Right ventricle myocardium superior (tissue), 1 donor: ENCODE data around the gene IL11. TPM values are rescaled to one million over a fixed set of nuclear protein-coding genes. Genes with fewer than 3 reads are reported as not detected.
"Not testable (repeated sequence)": the region's sequence is repeated elsewhere in the genome, so short reads cannot be mapped to it uniquely, and the experiment has no call there.

ENCODE experiments used
- ATAC-seq: fragments of 200-7000 bp; cut with Tn5 transposase; one replicate; pipeline ENCODE4 v1.9.1; 2020; ENCODE audit warnings: mild to moderate bottlenecking; ENCODE audit not compliant: poor library complexity
- DNase-seq: peaks from one replicate; pipeline ENCODE4 v3.0.0-alpha.2; 2020
- intact Hi-C: fragments of 100-400 bp; cut with DNase I; formaldehyde crosslinking; loops from one replicate; pipeline ENCODE4 v1.11.2; 2022
- total RNA-seq: library from RNA; stranded (reverse); fragmentation: NEBNext Ultra II Directional; extraction: Animal tissue kit (Norgen Biotek cat#: 25700); gene quantifications from one replicate; pipeline ENCODE4 v1.2.1, GENCODE V29; 2021
- donor health status: DM: no; HTN: yes; CAD: no; lungs with severe emphysema.

Gene IL11
- total RNA-seq, 1 donor from 2014 or later, result not detected

GRCh38 chr19:55341595-55342531 lies 28.4 kb downstream of the IL11 start:
- DNase-seq (no peak), ATAC-seq (no peak)
- intact Hi-C loops, result no loop called here

GRCh38 chr19:55341171-55341588 lies 29.1 kb downstream of the IL11 start:
- ATAC-seq (no peak), DNase-seq (peak; percentile 81)
- intact Hi-C loops, result no loop called here

GRCh38 chr19:55340784-55341147 lies 29.5 kb downstream of the IL11 start:
- DNase-seq (no peak), ATAC-seq (no peak)
- intact Hi-C loops, result no loop called here

DNA sequence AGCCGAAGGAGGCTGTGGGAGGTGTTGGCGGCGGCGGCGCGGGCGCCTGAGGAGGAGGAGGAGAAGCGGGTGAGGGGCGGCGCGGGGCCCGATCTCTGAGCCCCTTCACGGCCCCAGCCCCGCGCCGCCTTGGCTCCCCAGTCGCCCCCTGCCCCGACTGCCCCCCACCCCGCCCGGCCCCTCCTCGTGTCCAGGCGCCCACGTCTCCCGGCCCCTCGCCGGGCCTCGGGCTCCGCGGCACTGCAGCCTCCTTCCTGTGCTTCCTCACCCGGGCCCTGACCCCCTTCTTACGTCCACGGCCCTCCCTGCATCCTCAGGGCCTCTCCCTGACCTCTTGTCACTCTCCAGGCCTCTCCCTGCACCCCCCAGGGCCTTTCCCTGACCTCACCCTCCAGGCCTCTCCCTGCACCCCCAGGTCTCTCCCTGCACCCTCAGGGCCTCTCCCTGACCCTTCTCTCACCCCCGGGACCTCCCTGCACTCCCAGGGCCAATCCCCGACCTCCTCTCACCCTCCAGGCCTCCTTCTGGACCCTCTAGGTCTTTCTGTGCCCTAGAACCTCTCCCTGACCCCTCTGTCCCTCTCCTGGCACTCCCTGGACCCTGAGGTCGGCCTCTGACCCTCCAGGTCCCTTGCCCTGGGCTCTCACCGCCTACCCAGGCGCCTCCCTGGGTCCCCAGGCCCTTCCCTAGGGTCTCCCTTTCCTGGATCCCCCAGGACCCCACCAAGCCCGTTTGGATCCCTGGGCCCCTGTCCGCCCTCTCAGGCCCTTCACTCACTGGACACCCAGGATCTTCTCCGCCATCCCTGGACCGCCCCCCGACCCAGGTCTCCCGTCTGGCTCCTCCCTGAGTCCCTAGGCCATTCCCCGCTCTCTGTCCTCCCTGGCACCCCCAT lies 30.1 kb downstream of the IL11 start:
- no peak for DNase-seq
- ATAC-seq, result no peak
- intact Hi-C loops, result loop anchor here (2.0 kb wide), 1 partner anchor 45 kb away; the partner anchor contains the start of genes RPL28 and TMEM238

- DNase-seq (peak; percentile 100), ATAC-seq (peak; percentile 93)
- intact Hi-C loops, result loop anchor here (2.0 kb wide), 1 partner anchor 46 kb away; the partner anchor contains the start of genes RPL28 and TMEM238
Measured at GRCh38 chr19:55339105-55339888, 31.0 kb downstream of the IL11 start, which contains the start of gene KMT5C. Gene KMT5C (plus strand): TSS chr19:55339876. CDS start chr19:55341937, 2,061 bp downstream.

GRCh38 chr19:55336101-55336500 lies 34.2 kb downstream of the IL11 start:
- no peak for ATAC-seq
- intact Hi-C loops, result no loop called here
- no peak for DNase-seq

DNA sequence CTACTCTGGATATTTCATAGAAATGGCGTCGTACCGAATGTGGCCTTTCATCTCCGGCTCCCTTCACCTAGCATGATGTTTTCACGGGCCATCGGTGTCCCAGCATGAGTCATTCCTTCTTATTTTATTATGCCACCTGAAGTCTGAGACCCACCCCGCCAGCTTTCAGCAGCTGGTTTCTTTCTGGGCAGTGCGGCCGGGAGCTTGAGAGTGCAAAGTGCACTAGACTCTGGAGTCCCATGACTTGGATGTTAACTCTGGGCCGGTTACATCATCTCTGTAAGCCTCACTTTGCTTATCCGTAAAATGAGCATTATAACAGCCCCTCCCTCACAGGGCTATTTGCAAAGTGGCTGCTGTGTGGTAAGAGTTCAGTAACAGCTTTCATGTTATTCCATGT lies 36.4 kb downstream of the IL11 start:
- no peak for DNase-seq
- intact Hi-C loops, result no loop called here
- no peak for ATAC-seq

- intact Hi-C loops, ATAC-seq, DNase-seq: not testable (repeated sequence)
Measured at GRCh38 chr19:55329791-55330190, 40.5 kb downstream of the IL11 start.

- ATAC-seq, DNase-seq, intact Hi-C loops: not testable (repeated sequence)
Measured at GRCh38 chr19:55328774-55329318, 41.4 kb downstream of the IL11 start.

DNA sequence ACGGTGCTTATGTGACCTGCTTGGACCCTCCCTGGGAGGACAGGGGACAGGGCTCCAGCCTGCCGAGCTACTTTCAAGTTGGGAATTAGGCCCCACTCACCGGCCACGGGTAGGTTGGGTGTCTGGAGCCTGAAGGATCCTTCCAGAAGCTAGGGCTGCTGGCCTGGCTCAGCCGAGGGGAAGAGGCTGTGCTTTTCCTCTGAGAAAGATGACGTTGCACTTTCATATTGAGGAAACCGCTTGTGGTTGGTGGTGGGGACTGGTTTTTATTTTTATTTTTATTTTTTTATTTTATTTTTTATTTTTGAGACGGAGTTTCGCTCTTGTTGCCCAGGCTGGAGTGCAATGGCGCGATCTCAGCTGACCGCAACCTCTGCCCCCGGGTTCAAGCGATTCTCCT lies 45.1 kb downstream of the IL11 start, which contains the start of gene TMEM150B:
TMEM150B (minus strand) TSS at position 170 of the 400 bp plus-strand sequence. CDS start 4,305 bp downstream, outside the sequence.
- no peak for DNase-seq
- ATAC-seq, result no peak
- intact Hi-C loops, result no loop called here

DNA sequence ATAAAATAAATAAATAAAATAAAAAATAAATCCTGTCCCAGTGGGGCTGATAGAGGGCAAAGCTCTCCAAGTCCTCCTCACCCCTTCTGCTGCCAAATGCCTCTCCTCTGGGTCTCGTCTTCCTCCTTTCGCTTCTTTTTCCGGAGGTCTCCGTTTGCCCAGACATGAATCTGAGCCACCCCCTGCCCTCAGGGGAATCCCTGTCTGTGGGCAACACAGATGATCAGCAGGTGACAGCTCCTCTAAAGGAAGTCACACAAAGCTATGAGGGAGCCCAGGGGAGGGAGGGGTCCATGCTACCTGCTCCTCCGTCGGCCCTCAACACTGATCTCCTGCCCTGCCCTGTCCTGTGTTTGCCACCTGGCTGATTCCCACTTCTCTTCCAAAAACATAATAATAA lies 45.6 kb downstream of the IL11 start:
- DNase-seq (no peak), ATAC-seq (no peak)
- intact Hi-C loops, result no loop called here

GRCh38 chr19:55322204-55322885 lies 47.9 kb downstream of the IL11 start:
- ATAC-seq (no peak), DNase-seq (no peak)
- intact Hi-C loops, result no loop called here

DNA sequence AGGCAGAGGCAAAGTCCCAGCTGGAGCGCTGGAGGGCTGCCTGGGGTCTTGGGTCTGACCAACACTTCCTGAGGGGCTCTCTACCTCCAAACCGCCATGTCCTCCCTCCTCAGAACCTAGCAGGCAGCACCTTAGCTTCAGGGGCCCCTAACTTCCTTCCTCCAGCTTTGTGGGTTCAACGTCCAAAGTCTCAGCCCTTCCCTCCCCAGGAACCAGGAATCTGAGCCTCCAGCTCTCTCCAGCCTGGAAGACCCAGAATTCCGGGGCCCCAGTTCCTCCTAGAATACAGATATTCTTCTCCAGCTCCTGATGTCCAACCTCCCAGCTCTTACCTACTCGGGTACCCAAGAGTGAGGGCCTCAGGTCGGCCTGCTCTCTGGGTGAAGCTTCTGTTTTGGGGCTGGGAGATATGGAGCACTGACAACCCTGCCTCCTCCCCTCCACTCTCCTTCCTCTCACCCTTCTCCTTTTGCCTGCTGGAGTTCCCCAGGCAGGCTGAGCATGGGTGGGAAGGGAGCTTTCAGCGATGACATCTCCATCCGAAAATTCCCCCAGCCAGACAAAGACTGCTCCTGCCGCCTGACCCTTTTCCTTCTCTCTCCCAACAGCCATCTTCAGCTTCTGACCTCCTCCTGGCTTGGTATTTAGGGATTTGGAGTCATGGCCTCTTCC lies 48.7 kb downstream of the IL11 start:
- intact Hi-C loops, result no loop called here
- ATAC-seq, result no peak
- no peak for DNase-seq

GRCh38 chr19:55320844-55321419 lies 49.3 kb downstream of the IL11 start:
- ATAC-seq (no peak), DNase-seq (no peak)
- intact Hi-C loops, result no loop called here

GRCh38 chr19:55319785-55320184 lies 50.5 kb downstream of the IL11 start:
- intact Hi-C loops, result no loop called here
- ATAC-seq (peak; percentile 76), DNase-seq (peak; percentile 54)

- intact Hi-C loops, result no loop called here
- no peak for ATAC-seq
- no peak for DNase-seq
Measured at GRCh38 chr19:55316646-55317045, 53.6 kb downstream of the IL11 start.
